Measurements from ENCODE around the gene HASPIN.

GRCh38 chr17:3698139-3698538 lies 25.6 kb upstream of the HASPIN start:
- TF ChIP-seq, protein P1, sequence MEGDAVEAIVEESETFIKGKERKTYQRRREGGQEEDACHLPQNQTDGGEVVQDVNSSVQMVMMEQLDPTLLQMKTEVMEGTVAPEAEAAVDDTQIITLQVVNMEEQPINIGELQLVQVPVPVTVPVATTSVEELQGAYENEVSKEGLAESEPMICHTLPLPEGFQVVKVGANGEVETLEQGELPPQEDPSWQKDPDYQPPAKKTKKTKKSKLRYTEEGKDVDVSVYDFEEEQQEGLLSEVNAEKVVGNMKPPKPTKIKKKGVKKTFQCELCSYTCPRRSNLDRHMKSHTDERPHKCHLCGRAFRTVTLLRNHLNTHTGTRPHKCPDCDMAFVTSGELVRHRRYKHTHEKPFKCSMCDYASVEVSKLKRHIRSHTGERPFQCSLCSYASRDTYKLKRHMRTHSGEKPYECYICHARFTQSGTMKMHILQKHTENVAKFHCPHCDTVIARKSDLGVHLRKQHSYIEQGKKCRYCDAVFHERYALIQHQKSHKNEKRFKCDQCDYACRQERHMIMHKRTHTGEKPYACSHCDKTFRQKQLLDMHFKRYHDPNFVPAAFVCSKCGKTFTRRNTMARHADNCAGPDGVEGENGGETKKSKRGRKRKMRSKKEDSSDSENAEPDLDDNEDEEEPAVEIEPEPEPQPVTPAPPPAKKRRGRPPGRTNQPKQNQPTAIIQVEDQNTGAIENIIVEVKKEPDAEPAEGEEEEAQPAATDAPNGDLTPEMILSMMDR (IDR thresholded peaks at IDR 0.05; ENCODE audit: borderline replicate concordance, extremely low read depth, low read length, poor library complexity, severe bottlenecking), result no peak
- no peak for TF ChIP-seq EZH2 (IDR thresholded peaks at IDR 0.05; ENCODE audit: borderline replicate concordance, low read depth, low read length, severe bottlenecking)
